GM12801 (cell line): Measurements from ENCODE around the gene GPR37L1.

ENCODE experiments used
- TF ChIP-seq, protein P1 (sequence below): IDR thresholded peaks from one replicate; pipeline ENCODE4 v1.5.1; 2011; ENCODE audit warnings: control low read depth; ENCODE audit not compliant: insufficient read length; ENCODE audit errors: extremely low read depth

Gene GPR37L1

DNA sequence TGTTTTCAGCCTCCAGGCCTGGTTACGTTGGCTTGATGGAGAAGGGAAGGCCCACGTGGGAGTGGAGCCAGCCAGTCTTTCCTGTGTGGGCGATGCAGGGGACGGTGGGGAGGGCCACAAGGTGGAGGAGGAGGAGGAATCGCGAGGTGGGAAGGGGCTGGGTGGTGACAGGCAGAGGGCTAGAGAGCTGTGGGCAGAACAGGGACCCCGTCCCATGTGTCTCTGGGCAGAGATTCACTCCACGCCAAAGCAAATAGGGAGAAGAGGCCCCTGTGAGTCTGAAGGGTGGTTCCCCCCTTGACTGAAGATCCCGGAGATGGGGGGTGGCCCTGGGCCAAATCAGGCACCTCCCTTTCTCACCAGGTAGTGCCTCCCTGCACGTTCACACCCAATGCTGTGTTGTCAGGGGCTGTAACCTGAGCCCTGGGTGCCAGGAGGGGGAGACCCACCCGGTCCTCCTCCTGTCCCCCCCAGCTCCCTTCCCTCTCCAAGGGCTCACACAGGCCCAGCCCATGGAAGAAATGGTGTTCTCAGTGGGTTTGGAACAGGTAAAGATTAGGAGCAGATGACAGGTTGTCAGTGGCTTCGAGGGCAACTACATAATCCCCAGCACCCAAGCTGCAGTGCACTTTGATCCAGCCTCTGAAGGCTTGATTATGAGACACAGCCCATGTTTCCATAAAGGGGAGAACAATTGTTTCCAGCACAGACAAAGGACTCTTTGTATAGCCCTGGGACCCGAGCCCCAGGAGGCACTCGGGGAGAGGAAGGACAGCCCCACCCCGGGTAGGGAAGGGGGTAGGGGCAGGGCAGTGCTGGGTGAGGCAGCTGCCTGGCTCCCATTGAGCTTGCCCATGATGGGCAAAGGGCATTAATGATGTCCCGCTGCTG lies 37.7 kb upstream of the GPR37L1 start:
- TF ChIP-seq, protein P1, sequence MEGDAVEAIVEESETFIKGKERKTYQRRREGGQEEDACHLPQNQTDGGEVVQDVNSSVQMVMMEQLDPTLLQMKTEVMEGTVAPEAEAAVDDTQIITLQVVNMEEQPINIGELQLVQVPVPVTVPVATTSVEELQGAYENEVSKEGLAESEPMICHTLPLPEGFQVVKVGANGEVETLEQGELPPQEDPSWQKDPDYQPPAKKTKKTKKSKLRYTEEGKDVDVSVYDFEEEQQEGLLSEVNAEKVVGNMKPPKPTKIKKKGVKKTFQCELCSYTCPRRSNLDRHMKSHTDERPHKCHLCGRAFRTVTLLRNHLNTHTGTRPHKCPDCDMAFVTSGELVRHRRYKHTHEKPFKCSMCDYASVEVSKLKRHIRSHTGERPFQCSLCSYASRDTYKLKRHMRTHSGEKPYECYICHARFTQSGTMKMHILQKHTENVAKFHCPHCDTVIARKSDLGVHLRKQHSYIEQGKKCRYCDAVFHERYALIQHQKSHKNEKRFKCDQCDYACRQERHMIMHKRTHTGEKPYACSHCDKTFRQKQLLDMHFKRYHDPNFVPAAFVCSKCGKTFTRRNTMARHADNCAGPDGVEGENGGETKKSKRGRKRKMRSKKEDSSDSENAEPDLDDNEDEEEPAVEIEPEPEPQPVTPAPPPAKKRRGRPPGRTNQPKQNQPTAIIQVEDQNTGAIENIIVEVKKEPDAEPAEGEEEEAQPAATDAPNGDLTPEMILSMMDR: no peak

DNA sequence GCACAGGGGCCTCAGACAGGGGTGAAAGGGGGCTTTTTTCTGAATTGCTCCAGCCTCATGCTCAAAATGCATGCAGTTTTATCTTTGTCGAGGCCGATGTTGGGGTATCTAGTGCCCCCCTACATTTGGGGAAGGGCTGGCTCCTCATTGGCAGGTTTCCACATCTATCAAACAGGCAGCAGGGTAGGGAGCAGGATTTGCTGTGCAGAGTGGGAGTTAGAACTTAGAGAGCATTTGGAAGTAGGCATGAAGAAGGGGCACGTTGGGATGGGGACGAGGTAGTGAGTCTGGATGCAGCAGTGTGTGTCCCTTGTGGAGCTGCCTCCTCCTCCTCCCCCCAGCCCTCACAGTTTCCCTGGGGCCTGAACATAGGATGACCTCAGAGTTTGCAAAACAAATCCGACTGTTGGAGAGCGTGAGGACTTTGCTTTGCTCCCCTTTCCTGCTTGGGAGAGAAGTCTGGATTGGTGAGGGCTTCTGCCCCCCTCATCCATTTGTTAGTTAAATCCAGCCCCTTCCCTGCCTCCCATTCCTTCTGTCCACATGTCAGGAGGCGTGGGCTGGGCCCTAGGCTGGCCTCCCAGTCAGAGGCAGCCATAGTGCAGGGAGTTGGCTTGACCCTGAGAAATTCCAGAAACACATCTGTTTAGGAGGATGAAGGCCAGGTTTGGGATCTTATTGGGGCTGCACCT lies 36.9 kb upstream of the GPR37L1 start:
- TF ChIP-seq, protein P1: no peak

DNA sequence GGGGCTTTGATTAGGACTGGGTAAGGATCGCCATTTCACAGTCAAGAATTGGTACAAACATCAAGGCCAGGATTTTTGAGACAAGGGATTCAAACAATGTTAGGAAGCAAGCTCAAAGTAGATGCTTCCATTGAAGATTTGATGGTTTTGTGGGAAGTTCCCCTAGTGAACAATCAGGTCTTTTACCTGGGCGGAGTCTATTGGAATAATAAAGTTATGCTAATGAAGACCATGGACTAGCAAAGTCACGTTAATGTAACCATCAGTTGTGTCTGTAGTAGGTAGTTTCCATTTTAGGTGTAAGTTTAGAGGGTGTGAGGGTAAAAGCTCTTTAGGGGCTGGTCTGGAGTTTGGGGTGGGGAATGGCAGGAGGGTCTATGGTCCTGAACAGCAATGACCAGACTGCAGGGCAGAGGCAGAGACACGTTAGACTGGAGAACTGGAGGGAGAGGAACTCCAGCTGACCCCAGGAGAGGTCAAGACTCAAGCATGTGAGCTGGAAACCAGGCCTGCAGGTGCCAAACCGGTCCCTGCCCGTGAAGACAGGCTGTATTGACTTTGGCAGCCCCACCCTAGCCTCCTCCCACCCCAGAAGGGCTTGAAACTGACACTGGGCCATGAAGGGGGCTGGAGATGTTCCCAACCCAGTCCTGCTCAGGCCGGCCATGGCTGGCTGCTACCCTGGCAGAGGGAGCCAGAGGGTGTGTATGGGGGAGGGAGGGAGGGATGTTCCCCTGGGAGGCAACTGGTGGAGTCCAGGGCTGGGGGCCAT lies 36.0 kb upstream of the GPR37L1 start:
- TF ChIP-seq, protein P1: no peak

DNA sequence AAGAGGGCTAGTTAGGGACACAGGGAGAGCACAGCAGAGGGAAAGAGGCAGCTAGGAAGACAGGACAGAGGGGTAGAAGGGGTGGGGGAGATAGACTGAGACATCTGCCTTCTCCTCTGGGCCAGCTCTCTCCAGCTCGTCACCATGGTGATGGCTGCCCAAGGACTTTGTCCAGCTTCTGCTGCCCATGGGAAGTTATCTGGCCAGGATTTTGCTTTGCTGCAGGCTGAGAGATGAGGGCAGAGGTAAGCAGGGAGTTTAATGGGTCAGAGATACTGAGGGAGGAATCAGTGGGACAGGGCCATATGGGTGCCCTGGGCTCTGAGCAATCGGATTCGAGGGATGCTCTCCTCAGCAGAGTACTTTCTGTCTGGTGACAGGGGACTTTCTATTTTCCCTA lies 34.5 kb upstream of the GPR37L1 start:
- TF ChIP-seq, protein P1: no peak

DNA sequence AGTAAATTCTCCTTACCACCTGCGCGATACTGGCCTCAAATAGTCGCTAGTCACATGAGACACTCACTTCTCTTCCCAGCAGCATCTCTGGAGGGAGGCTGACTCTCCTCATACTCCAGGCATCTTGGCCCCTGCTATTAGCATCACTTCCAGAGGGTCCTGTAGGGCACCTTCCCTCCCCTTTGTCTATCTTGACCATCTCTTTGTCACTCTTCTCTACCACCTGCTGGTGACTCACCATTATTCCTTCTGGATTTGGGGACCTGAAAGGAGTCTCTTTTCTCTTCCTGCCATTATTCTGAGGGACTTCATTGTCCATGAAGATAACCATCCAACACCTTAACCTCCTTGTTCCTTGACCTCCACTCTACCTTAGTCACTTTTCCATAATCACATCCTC lies 31.7 kb upstream of the GPR37L1 start:
- TF ChIP-seq, protein P1: no peak

DNA sequence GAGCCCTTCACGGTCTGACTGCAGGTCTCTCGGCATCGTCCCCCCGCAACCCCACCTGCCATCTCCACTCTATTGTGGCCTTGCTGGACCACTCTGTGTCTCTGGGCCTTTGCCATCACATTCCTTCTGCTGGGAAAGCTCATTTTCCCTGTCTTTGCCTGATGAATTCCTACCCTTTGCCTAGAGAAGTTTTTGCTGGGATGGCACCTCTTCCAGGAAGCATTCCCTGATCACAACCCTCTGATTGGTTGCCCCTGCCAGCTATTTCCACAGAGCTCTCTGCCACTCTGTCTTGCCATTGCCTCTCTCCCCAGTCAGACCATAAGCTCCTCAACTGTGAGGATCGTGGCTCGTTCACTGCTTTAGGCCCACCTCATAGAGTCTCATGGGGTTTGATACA lies 28.9 kb upstream of the GPR37L1 start:
- TF ChIP-seq, protein P1: no peak

DNA sequence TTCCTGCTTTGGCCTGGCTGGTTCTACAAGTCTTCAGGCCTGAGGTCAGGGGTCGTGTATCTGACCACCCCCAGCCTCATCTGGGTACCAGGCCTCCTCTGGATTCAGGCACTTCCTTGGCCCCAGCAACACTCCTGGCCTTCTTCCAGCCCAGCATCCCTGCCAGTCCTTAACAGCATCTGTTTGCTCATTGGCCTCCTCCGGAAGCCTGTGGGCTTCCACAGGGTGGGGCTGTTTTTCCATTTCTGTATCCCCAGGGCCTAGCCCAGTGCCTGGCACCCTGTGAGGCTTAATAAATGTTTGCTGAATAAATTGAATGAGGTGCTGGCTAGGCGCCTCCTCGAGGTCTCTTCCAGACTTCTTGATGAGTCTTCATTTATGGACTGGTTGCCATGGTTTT lies 21.5 kb upstream of the GPR37L1 start:
- TF ChIP-seq, protein P1: no peak
